ENCODE data around the gene FAM47E.

FAM47E gene

GRCh38 chr4:76252271-76252653 lies 741 bp downstream of the FAM47E start:
- Histone ChIP-seq H2AFZ (ENCODE audit: low read depth) (peak overlapping the region; percentile 88; the same call in 1 of the 2 replicates), H3K27me3 (ENCODE audit: insufficient read depth, low read depth) (no peaks in the 10 kb centered on the region)

GRCh38 chr4:76253511-76253910 lies 2.0 kb downstream of the FAM47E start:
- H3K79me2 ChIP-seq (ENCODE audit: insufficient read depth, low read depth): no peaks in the 10 kb centered on the region
- H3K4me2 ChIP-seq: no peak overlapping the region
- no peaks in the 10 kb centered on the region for H3K27me3 ChIP-seq (ENCODE audit: insufficient read depth, low read depth)
- H2AFZ ChIP-seq (ENCODE audit: low read depth): no peak overlapping the region
- no peaks in the 10 kb centered on the region for H3K36me3 ChIP-seq (ENCODE audit: insufficient read depth)
- H4K20me1 ChIP-seq (ENCODE audit: insufficient read depth): no peaks in the 10 kb centered on the region
- H3K9ac ChIP-seq: no peak overlapping the region
- H3K4me1 ChIP-seq (ENCODE audit: low read depth, poor library complexity, severe bottlenecking): peaks cover 26% of the 10 kb centered on the region
- no peak overlapping the region for H3K27ac ChIP-seq
- no peak overlapping the region for H3K4me3 ChIP-seq (IDR thresholded peaks at IDR 0.05; ENCODE audit: insufficient read depth, low read depth, low read length)
- TF ChIP-seq CTCF (conservative IDR thresholded peaks at IDR 0.05; ENCODE audit: low read depth, low read length): no peak

More at GRCh38 chr4:76252271-76252653, 741 bp downstream of the FAM47E start:
- Histone ChIP-seq H3K27ac (no peak overlapping the region; the same call in 1 of the 2 replicates), H3K79me2 (ENCODE audit: insufficient read depth, low read depth) (no peaks in the 10 kb centered on the region), H3K9ac (0 out of 2 replicates have a peak overlapping the region, but pooled peaks have one; percentile 54), H3K36me3 (ENCODE audit: insufficient read depth) (no peaks in the 10 kb centered on the region), H4K20me1 (ENCODE audit: insufficient read depth) (no peaks in the 10 kb centered on the region), H3K4me1 (ENCODE audit: low read depth, poor library complexity, severe bottlenecking) (peaks cover 20% of the 10 kb centered on the region), H3K4me3 (IDR thresholded peaks at IDR 0.05; ENCODE audit: insufficient read depth, low read depth, low read length) (no peak overlapping the region), H3K4me2 (peak overlapping the region; percentile 93; the same call in 1 of the 2 replicates)
- no peak for TF ChIP-seq CTCF (conservative IDR thresholded peaks at IDR 0.05; ENCODE audit: low read depth, low read length)

GRCh38 chr4:76256032-76256431 lies 4.5 kb downstream of the FAM47E start:
- Histone ChIP-seq H4K20me1 (ENCODE audit: insufficient read depth) (no peaks in the 10 kb centered on the region), H3K4me1 (ENCODE audit: low read depth, poor library complexity, severe bottlenecking) (peaks cover 28% of the 10 kb centered on the region), H3K79me2 (ENCODE audit: insufficient read depth, low read depth) (no peaks in the 10 kb centered on the region), H3K4me3 (IDR thresholded peaks at IDR 0.05; ENCODE audit: insufficient read depth, low read depth, low read length) (no peak overlapping the region), H3K36me3 (ENCODE audit: insufficient read depth) (no peaks in the 10 kb centered on the region), H3K4me2 (no peak overlapping the region), H3K9ac (no peak overlapping the region), H3K27me3 (ENCODE audit: insufficient read depth, low read depth) (no peaks in the 10 kb centered on the region), H2AFZ (ENCODE audit: low read depth) (no peak overlapping the region), H3K27ac (no peak overlapping the region)
- no peak for TF ChIP-seq CTCF (conservative IDR thresholded peaks at IDR 0.05; ENCODE audit: low read depth, low read length)

- no peak overlapping the region for H2AFZ ChIP-seq (ENCODE audit: low read depth)
- H3K36me3 ChIP-seq (ENCODE audit: insufficient read depth): no peaks in the 10 kb centered on the region
- no peak for TF ChIP-seq CTCF (conservative IDR thresholded peaks at IDR 0.05; ENCODE audit: low read depth, low read length)
- H3K4me1 ChIP-seq (ENCODE audit: low read depth, poor library complexity, severe bottlenecking): peaks cover 25% of the 10 kb centered on the region
- no peak overlapping the region for H3K4me2 ChIP-seq
- no peaks in the 10 kb centered on the region for H3K27me3 ChIP-seq (ENCODE audit: insufficient read depth, low read depth)
- no peak overlapping the region for H3K9ac ChIP-seq
- H3K79me2 ChIP-seq (ENCODE audit: insufficient read depth, low read depth): no peaks in the 10 kb centered on the region
- no peak overlapping the region for H3K27ac ChIP-seq
- no peaks in the 10 kb centered on the region for H4K20me1 ChIP-seq (ENCODE audit: insufficient read depth)
- no peak overlapping the region for H3K4me3 ChIP-seq (IDR thresholded peaks at IDR 0.05; ENCODE audit: insufficient read depth, low read depth, low read length)
Observed at GRCh38 chr4:76256968-76257367, 5.4 kb downstream of the FAM47E start.

All from KMS-11 (cell line).